GM12892 (cell line): ENCODE measurements around the gene PIGX. TPM values are rescaled to one million over a fixed set of nuclear protein-coding genes. Genes with fewer than 3 reads are reported as not detected.

ENCODE experiments used
- DNase-seq: peaks from one replicate; pipeline ENCODE4 v3.0.0; 2011; ENCODE audit not compliant: insufficient read length
- FAIRE-seq: peaks from 2 replicates; lab custom pipeline; 2011; peaks lifted over from hg19 to GRCh38; lab: Jason Lieb, UNC
- POLR2A ChIP-seq: IDR thresholded peaks from 2 replicates; pipeline ENCODE4 v1.6.1; 2011; ENCODE audit warnings: low read depth, low read length, control low read depth
- POLR2AphosphoS5 ChIP-seq: IDR thresholded peaks from 2 replicates; pipeline ENCODE4 v1.6.1; 2011; ENCODE audit warnings: low read depth, low read length, control low read depth
- TAF1 ChIP-seq: IDR thresholded peaks from 2 replicates; pipeline ENCODE4 v1.6.1; 2011; ENCODE audit warnings: low read depth, mild to moderate bottlenecking, control low read depth, low read length, borderline replicate concordance
- polyA plus RNA-seq: library from polyadenylated mRNA; unstranded; fragments of >200 nt; gene quantifications from one replicate; pipeline ENCODE4 v1.2.1, GENCODE V29; 2012; ENCODE audit warnings: missing spikeins, inconsistent platforms; ENCODE audit not compliant: missing spikeins

The PIGX gene
- 26.4 TPM for polyA plus RNA-seq

DNA sequence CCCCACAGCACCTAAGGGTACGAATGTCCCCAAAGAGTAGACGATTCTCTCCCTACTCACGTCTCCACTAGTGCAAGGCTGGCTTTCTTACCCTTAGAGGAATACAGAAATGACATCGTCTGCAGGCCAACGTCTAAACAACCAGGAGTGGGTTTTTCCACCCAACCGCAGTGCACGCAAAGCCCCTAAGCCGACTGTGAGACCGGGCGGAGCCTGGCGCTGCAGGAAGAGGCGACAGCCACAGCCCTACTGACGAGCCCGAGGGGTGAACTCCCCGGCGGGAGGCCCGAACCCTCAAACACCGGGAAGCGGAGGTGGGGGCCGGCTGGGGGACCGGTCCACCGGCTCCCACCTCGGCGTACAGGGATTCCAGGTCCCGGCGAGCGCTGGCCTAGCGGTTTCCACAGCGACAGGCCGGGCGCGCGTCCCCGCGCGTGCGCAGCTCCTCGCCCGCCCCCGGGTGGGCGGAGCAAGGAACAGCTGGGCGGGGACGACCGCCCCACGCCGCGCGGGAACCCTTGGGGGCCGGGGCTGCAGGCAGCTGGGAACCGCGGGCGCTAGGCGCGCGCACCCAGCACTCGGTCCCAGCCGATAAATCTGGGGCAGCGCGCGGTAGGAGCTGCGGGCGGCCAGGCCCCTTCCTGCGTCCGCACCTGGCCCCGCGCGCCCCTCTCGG is at the start of gene PIGX, which contains the start of gene CEP19:
PIGX (plus strand) TSS at position 540 of the 676 bp plus-strand sequence.
CEP19 (minus strand) TSS at position 413 of the 676 bp plus-strand sequence. CDS start 3,593 bp downstream, outside the sequence.
- DNase-seq (peak; percentile 85), FAIRE-seq (peak; percentile 96)
- TF ChIP-seq POLR2AphosphoS5 = no peak; the same call in 1 of the 2 replicates
- peak; percentile 73 for TF ChIP-seq POLR2A
- no peak; the same call in 1 of the 2 replicates for TF ChIP-seq TAF1

DNA sequence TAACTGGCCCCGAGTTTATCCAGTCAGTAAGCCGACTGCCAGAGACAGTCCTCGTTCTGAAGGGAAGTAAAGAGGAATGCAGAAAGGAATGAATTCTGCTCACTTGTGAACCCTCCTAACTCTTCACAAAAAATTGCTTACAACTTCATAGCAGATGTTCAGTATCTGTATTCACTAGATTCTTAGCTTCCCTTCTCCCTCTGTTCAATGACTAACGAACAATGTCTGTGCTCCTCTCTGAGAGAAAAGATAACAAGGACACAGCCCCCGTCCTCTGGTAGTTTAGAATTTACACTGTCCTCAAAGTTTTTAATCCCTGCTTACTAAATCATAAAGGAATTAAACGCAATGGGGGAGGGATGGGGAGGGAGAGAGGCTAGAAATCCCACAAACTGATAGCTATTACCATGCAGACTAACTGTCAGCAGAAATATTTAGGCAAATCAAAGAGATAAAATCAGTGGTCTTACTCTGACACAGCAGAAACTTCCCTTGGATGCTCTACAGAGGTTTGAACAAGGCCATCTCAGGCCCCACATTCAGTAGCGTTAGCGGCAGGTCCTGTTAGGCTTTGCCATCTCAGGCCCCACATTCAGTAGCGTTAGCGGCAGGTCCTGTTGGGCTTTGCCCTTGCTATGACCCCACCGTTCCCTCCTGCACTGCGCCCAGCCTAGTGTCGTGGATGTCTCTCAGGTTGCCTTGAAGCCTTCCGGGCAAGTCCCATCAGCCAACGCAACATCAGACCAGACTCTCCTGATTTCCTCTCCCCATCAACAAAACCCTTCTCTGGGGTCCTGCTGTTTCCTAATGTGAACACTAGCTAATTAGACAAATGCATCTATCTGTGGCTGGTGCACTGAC is 49.2 kb upstream of the PIGX start:
- DNase-seq = no peak
- TF ChIP-seq TAF1 (no peak), POLR2A (no peak; the same call in none of the 2 replicates), POLR2AphosphoS5 (peak; percentile 62; the same call in 1 of the 2 replicates)
- no peak for FAIRE-seq

DNA sequence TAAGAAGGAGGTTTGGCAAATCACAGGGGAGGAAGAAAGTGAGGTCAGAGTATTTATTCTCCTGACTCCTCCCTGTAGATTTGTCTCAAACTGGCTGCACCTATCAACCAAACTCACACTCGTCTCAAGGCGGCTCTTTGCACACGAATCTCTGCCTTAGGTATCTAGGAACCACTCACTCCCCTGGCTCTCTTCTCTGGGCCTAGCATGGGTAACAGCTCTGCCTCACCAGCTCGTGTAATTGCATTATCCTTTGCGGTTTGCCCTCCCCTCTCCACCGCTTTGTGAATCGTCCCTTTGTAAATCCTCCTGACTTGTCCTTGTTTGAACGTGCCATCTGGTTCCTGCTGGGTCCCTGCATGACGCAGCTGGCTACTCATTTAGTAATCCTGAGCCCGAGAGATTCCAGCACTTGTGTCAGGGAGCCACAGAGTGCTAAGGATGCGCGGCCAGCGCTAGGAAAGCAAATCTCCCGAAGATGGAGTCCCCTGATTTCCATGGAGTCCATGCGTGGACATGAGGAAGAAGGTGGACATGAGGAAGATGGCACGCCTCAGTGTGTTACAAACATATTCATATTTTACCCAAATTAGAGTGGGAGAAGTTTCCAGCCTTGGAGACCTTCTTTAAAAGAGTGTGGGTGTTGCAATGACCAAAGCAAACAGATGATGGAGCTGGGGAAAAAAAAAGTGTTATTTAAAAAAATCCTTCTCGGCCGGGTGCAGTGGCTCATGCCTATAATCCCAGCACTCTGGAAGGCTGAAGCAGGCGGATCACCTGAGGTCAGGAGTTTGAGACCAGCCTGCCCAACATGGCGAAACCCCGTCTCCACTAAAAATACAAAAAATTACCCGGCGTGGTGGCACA is 45.9 kb upstream of the PIGX start:
- TF ChIP-seq POLR2AphosphoS5 (no peak), POLR2A (no peak), TAF1 (no peak)

DNA sequence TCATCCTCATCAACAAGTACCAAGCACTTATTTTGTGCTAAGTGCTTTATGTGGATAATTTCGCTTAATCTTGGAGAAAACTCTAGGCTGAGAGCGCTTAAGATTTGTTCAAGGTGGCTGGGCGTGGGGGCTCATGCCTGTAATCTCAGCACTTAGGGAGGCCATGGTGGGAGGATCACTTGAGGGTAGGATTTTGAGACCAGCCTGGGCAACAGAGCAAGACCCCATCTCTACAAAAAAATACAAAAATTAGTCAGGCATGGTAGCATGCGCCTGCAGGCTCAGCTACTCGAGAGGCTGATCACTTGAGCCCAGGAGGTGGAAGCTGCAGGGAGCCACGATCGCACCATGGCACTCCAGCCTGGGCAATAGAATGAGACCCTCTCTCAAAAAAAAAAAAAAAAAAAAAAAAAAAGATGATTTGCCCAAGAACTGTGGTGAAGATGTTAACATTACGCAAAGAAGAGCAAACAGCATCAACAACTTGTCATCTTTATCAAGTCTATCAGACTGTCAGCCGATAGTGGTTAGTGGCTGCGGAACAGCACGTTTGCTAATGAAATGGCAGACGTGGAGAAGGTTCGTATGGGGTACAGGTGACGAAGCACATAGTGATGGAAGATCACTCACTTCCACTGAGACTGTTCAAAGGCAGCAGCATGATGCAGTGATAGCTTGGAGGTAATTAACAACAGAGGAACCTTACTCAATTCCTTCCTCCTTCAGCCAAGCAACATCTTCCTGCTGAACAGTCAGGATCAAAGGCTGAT is 44.9 kb upstream of the PIGX start:
- DNase-seq = no peak
- no peak for TF ChIP-seq TAF1
- TF ChIP-seq POLR2AphosphoS5 = no peak
- no peak for TF ChIP-seq POLR2A
- no peak for FAIRE-seq

More for the DNA sequence above, 45.9 kb upstream of the PIGX start:
- no peak for DNase-seq
- FAIRE-seq = no peak

DNA sequence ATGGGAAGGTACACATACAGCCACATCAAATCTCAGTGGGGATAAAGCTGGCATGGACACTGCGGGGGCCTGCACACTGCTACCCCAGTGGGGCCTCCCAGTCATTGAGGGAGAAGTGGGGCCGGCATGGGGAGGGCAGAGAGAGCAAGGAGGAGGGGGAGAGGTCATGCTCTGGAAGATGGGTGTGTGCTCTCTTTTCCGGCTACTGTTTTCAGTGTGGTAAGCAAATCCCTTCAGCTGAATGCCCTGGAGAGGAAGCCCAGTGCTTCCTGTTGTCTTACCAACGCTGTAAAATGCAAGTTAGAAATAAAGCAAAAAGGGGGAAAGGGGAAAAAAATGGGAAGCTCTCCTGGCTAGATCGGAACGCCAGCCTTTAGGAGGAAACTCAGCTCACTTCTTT is 41.8 kb upstream of the PIGX start:
- DNase-seq (no peak), FAIRE-seq (peak; percentile 17)
- TF ChIP-seq POLR2A (no peak), TAF1 (no peak), POLR2AphosphoS5 (no peak)

DNA sequence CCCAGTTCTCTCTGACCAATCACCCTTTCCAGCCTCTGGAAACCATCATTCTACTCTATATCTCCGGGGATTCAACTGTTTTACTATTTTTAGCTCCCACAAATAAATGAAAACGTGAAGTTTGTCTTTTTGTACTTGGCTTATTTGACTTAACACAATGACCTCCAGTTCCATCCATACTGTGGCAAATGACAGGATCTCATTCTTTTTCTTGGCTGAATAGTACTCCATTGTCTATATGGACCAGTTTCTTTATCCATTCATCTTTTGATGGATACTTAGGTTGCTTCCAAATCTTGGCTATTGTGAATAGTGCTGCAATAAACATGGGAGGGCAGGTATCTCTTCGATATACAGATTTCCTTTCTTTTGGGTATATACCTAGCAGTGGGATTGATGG is 38.5 kb upstream of the PIGX start:
- no peak for FAIRE-seq

DNA sequence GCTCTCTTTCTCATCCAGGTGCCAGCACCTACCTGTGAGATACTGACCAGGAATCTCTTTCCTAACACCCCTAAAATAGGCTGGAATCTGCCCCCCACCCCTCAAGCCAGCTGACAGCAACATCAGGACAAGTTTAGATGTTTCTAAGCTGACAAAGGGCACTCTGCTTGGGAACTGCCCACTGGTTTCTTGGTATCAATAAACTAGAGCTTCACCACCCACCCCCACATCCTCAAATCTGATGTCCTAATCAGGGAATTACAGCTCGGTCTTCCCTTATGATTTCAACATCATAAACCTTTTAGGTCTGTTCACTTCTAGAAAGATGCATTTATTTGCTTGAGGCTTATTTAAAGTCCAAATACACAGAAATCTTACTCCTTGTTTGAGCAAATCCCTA is 34.8 kb upstream of the PIGX start:
- DNase-seq = no peak
- no peak for TF ChIP-seq POLR2AphosphoS5
- TF ChIP-seq POLR2A = no peak
- no peak for TF ChIP-seq TAF1

More for the DNA sequence above, 38.5 kb upstream of the PIGX start:
- DNase-seq = no peak
- TF ChIP-seq POLR2AphosphoS5 (no peak), TAF1 (no peak), POLR2A (no peak)

DNA sequence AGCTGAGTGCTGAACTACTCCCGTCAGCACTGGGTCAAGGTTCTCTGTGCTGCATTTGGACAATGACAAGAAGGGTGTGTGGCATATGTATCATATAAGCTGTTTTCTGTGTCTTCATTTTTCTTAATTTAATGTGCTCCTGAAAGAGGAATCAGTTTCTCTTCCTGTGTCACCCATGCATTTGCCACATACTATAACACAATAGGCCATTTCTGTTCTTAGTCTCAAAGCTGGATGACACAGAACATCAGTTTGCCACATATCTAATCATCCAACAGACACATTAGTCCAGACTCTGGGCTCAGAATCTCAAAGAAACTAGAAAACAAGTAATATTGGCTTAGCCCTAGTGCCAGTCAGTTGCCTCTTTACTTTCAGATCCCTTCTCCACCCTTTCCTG is 34.2 kb upstream of the PIGX start:
- no peak for DNase-seq
- no peak for FAIRE-seq
- no peak for TF ChIP-seq POLR2A
- TF ChIP-seq TAF1 = no peak
- no peak for TF ChIP-seq POLR2AphosphoS5

More for the DNA sequence above, 34.8 kb upstream of the PIGX start:
- FAIRE-seq = no peak

DNA sequence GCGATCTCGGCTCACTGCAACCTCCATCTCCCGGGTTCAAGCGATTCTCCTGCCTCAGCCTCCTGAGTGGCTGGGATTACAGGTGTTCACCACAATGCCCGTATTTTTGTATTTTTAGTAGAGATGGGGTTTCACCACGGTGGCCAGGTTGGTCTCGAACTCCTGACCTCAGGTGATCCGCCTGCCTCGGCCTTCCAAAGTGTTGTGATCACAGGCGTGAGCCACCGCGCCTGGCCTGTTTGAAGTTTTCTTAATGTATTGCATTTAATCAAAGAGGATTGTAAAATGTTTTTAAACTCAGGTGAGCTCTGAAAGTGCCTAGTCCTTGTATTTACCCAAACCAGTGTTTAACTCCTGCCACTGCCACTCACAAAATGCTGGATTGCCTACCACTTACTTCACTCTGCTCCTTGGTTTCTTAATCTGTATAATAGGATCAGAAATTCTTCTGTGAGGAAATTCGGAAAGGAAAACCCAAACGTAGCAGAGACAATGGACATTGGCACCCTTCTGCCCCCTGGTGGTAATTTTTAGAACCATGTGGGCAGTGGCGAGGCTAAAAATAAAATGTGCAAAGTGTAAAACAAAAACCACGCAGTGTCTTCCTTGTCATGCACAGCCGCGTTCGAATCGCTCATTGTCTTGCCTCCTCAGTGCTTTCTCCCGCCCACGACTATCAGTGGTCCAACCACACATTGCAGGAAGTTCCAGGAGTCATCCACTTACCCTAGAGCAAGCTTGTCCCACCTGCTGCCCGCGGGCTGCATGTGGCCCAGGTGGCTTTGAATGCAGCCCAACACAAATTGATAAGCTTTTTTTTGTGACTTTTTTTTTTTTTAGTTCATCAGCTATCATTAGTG is 27.4 kb upstream of the PIGX start:
- DNase-seq = peak; percentile 48
- TF ChIP-seq POLR2A (no peak), TAF1 (no peak), POLR2AphosphoS5 (no peak)
- peak; percentile 86 for FAIRE-seq

DNA sequence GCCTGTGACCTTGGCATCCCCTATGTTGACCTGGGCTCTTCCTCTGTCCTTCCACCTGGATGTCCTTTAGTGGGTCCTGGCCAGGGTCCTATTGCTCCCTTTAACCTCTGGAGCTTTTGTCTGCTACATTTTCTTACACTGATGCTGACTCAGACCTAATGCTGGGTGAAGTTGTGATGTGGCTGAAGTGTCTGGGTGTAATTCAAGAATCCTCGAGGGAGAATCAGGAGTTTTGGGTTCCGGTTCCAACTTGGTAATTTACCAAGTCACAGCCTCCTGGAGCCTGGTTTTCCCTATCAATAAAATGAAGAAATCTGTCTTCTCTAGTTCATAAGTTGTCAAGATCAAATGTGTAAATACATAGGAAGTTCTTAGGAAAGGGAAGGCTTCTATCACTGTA is 25.7 kb upstream of the PIGX start:
- FAIRE-seq (peak; percentile 5), DNase-seq (no peak)
- TF ChIP-seq TAF1 = no peak
- no peak for TF ChIP-seq POLR2A
- TF ChIP-seq POLR2AphosphoS5 = no peak
